ENCODE results near the gene DBP. TPM values are rescaled to one million over a fixed set of nuclear protein-coding genes. Genes with fewer than 3 reads are reported as not detected.

The DBP gene
- total RNA-seq, 1 experiment from 2014 or later, result 14.2 TPM

- DNase-seq (ENCODE audit: low spot score), result no peak
- no TSS peak for BruUV-seq (replicated peaks)
- Histone ChIP-seq H3K9me3 (ENCODE audit: low read depth, low read length, poor library complexity, severe bottlenecking) (no peaks in the 10 kb centered on the region), H3K27me3 (replicated peaks; ENCODE audit: insufficient read depth, low read depth, low read length, poor library complexity) (no peaks in the 10 kb centered on the region), H3K36me3 (ENCODE audit: insufficient read depth, low read length, poor library complexity, severe bottlenecking) (no peaks in the 10 kb centered on the region), H3K27ac (ENCODE audit: low read depth, low read length, poor library complexity, severe bottlenecking) (no peak overlapping the region), H3K4me3 (ENCODE audit: low read depth, low read length, poor library complexity, severe bottlenecking) (no peak overlapping the region), H3K4me1 (ENCODE audit: insufficient read depth, low read length, poor library complexity, severe bottlenecking) (no peaks in the 10 kb centered on the region)
- ChIA-PET POLR2A (ENCODE audit: low non-redundant PET) (no interaction called here), CTCF (no interaction called here)
- no peak for TF ChIP-seq CTCF (conservative IDR thresholded peaks at IDR 0.05; ENCODE audit: low read depth, low read length)
- no peak for TF ChIP-seq EZH2 (IDR thresholded peaks at IDR 0.05; ENCODE audit: borderline replicate concordance, low read depth, low read length, poor library complexity, severe bottlenecking)
- intact Hi-C loops (cut with micrococcal nuclease; ENCODE audit: unreplicated experiment), result no loop called here
Measured at GRCh38 chr19:48596237-48596636, 40.9 kb downstream of the DBP start.

GRCh38 chr19:48595833-48596232 lies 41.3 kb downstream of the DBP start:
- no TSS peak for BruUV-seq (replicated peaks)
- ChIA-PET POLR2A (ENCODE audit: low non-redundant PET) (no interaction called here), CTCF (no interaction called here)
- intact Hi-C loops (cut with micrococcal nuclease; ENCODE audit: unreplicated experiment), result no loop called here
- Histone ChIP-seq H3K27me3 (replicated peaks; ENCODE audit: insufficient read depth, low read depth, low read length, poor library complexity) (no peaks in the 10 kb centered on the region), H3K36me3 (ENCODE audit: insufficient read depth, low read length, poor library complexity, severe bottlenecking) (no peaks in the 10 kb centered on the region), H3K27ac (ENCODE audit: low read depth, low read length, poor library complexity, severe bottlenecking) (no peak overlapping the region), H3K4me1 (ENCODE audit: insufficient read depth, low read length, poor library complexity, severe bottlenecking) (no peaks in the 10 kb centered on the region), H3K4me3 (ENCODE audit: low read depth, low read length, poor library complexity, severe bottlenecking) (no peak overlapping the region), H3K9me3 (ENCODE audit: low read depth, low read length, poor library complexity, severe bottlenecking) (no peaks in the 10 kb centered on the region)
- DNase-seq (ENCODE audit: low spot score), result no peak
- TF ChIP-seq CTCF (conservative IDR thresholded peaks at IDR 0.05; ENCODE audit: low read depth, low read length) (no peak), EZH2 (IDR thresholded peaks at IDR 0.05; ENCODE audit: borderline replicate concordance, low read depth, low read length, poor library complexity, severe bottlenecking) (no peak)

GRCh38 chr19:48595171-48595570 lies 42.0 kb downstream of the DBP start:
- no peak overlapping the region for H3K4me3 ChIP-seq (ENCODE audit: low read depth, low read length, poor library complexity, severe bottlenecking)
- intact Hi-C loops (cut with micrococcal nuclease; ENCODE audit: unreplicated experiment), result no loop called here
- no peaks in the 10 kb centered on the region for H3K9me3 ChIP-seq (ENCODE audit: low read depth, low read length, poor library complexity, severe bottlenecking)
- no peak overlapping the region for H3K27ac ChIP-seq (ENCODE audit: low read depth, low read length, poor library complexity, severe bottlenecking)
- POLR2A ChIA-PET (ENCODE audit: low non-redundant PET), result no interaction called here
- TF ChIP-seq EZH2 (IDR thresholded peaks at IDR 0.05; ENCODE audit: borderline replicate concordance, low read depth, low read length, poor library complexity, severe bottlenecking), result no peak
- TF ChIP-seq CTCF (conservative IDR thresholded peaks at IDR 0.05; ENCODE audit: low read depth, low read length), result no peak
- H3K4me1 ChIP-seq (ENCODE audit: insufficient read depth, low read length, poor library complexity, severe bottlenecking), result no peaks in the 10 kb centered on the region
- no peak for DNase-seq (ENCODE audit: low spot score)
- H3K36me3 ChIP-seq (ENCODE audit: insufficient read depth, low read length, poor library complexity, severe bottlenecking), result no peaks in the 10 kb centered on the region
- BruUV-seq (replicated peaks), result no TSS peak
- no peaks in the 10 kb centered on the region for H3K27me3 ChIP-seq (replicated peaks; ENCODE audit: insufficient read depth, low read depth, low read length, poor library complexity)
- CTCF ChIA-PET, result no interaction called here

All from A673 (cell line).